Measurements from ENCODE around the gene ABHD2.

GRCh38 chr15:89140595-89140994 lies 52.3 kb downstream of the ABHD2 start:
- no peak for TF ChIP-seq YY1 (IDR thresholded peaks at IDR 0.05; ENCODE audit: insufficient read depth, insufficient read length)
- no peak for TF ChIP-seq ZNF274 (IDR thresholded peaks at IDR 0.05; ENCODE audit: low read depth, low read length)

Measured in NT2/D1 (cell line).